Body of pancreas (tissue), 4 donors: ENCODE results near the gene SARS2. TPM values are rescaled to one million over a fixed set of nuclear protein-coding genes. Genes with fewer than 3 reads are reported as not detected.

Experiments used
- ATAC-seq: fragments of 150-250 bp; one replicate; pipeline ENCODE4 v1.9.1; 2016
- DNase-seq, 4 donors: peaks; one replicate each; pipeline ENCODE4 v3.0.0-alpha.2; 2019
- H3K27ac ChIP-seq, 4 donors: fragments of 200-600 bp; sonication (generic); 1 replicate in 3 of 4; 2 replicates in 1 of 4; pipeline versions ENCODE4 v1.5.1 to v1.6.1; 2016 to 2019; ENCODE audit warnings: mild to moderate bottlenecking in 1 of 4, mixed read lengths in 1 of 4, moderate library complexity in 1 of 4
- H3K27me3 ChIP-seq, 2 donors: fragments of 200-600 bp; sonication (generic); one replicate each; pipeline ENCODE4 v1.6.0; 2016; ENCODE audit warnings: mild to moderate bottlenecking in 1 of 2
- H3K36me3 ChIP-seq, 2 donors: fragments of 200-600 bp; sonication (generic); replicated peaks in 1 of 2; 2 replicates each; pipeline ENCODE4 v1.5.1; 2016; ENCODE audit warnings: low read depth in 2 of 2; ENCODE audit not compliant: insufficient read depth in 1 of 2
- H3K4me1 ChIP-seq: fragments of 200-600 bp; sonication (generic); one replicate; pipeline ENCODE4 v1.6.0; 2016
- H3K4me3 ChIP-seq, 2 donors: fragments of 200-600 bp; sonication (generic); 1 replicate in 1 of 2; 2 replicates in 1 of 2; pipeline ENCODE4 v1.5.1; 2016 to 2019
- H3K9me3 ChIP-seq, 3 donors: fragments of 200-600 bp; sonication (generic); 1 replicate in 2 of 3; 2 replicates in 1 of 3; pipeline ENCODE4 v1.5.1; 2016
- CTCF ChIP-seq, 7 experiments: fragments of 450-650 bp in 4 of 7; fragments of 200-600 bp in 3 of 7; sonication (generic) in 3 of 7; IDR thresholded peaks; one replicate each; pipeline ENCODE4 v1.5.1; 2016 to 2019; ENCODE audit warnings: antibody characterized with exemption in 7 of 7
- POLR2A ChIP-seq, 3 donors: fragments of 450-650 bp; IDR thresholded peaks; one replicate each; pipeline ENCODE4 v1.6.1; 2016; ENCODE audit warnings: antibody characterized with exemption in 3 of 3, mild to moderate bottlenecking in 2 of 3
- WGBS, 2 donors: methylation state at CpG; one replicate each; pipeline ENCODE4 v1.1.5; 2017; 5-methylcytosine and 5-hydroxymethylcytosine counted together
- intact Hi-C: fragments of 100-400 bp; cut with DNase I; formaldehyde crosslinking; loops from one replicate; pipeline ENCODE4 v1.15.1; 2023
- total RNA-seq, 2 donors: library from RNA; depleted of rRNA; stranded (reverse); fragments of >200 nt; gene quantifications; one replicate each; pipeline ENCODE4 v1.1.0, GENCODE V29; 2016

The SARS2 gene, protein sequence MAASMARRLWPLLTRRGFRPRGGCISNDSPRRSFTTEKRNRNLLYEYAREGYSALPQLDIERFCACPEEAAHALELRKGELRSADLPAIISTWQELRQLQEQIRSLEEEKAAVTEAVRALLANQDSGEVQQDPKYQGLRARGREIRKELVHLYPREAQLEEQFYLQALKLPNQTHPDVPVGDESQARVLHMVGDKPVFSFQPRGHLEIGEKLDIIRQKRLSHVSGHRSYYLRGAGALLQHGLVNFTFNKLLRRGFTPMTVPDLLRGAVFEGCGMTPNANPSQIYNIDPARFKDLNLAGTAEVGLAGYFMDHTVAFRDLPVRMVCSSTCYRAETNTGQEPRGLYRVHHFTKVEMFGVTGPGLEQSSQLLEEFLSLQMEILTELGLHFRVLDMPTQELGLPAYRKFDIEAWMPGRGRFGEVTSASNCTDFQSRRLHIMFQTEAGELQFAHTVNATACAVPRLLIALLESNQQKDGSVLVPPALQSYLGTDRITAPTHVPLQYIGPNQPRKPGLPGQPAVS
- total RNA-seq: 10 to 100 TPM; 25.2 to 34.6 TPM

- intact Hi-C loops: loop anchor here (10.0 kb wide), 1 partner anchor 525 kb away; the partner anchor contains the start of gene FAM98C
- peaks cover 0 to 3% of the 10 kb centered on the region in 2 donors for H3K36me3 ChIP-seq
- H3K27me3 ChIP-seq: no peaks in the 10 kb centered on the region
- 1 to 10% methylated on average over 9 to 49 of the region's 49 CpGs for WGBS, 2 donors
- peaks cover 38% of the 10 kb centered on the region for H3K4me1 ChIP-seq
- no peaks in the 10 kb centered on the region for H3K9me3 ChIP-seq
- peak within 1 kb of the TSS; percentile 54 to 93 (median 80) for H3K27ac ChIP-seq
- ATAC-seq: peak; percentile 91
- DNase-seq: peak; percentile 93 to 94 (median 93)
- peak; percentile 99 to 100 (median 99) for TF ChIP-seq CTCF (IDR thresholded peaks at IDR 0.05)
- TF ChIP-seq POLR2A (IDR thresholded peaks at IDR 0.05): no peak
- H3K4me3 ChIP-seq: peak within 1 kb of the TSS; percentile 57 to 82
Observed at GRCh38 chr19:38929929-38930775, at the start of gene SARS2. Gene SARS2 (minus strand): TSS chr19:38930763. CDS start chr19:38930736, 27 bp downstream.

- no peak overlapping the region for H3K27ac ChIP-seq
- TF ChIP-seq POLR2A (IDR thresholded peaks at IDR 0.05) (no peak), CTCF (IDR thresholded peaks at IDR 0.05) (no peak)
- H3K27me3 ChIP-seq: no peaks in the 10 kb centered on the region
- intact Hi-C loops: no loop called here
- H3K4me3 ChIP-seq: no peak overlapping the region
- 75 to 87% methylated on average over 4 to 5 of the region's 5 CpGs for WGBS, 2 donors
- no peaks in the 10 kb centered on the region for H3K36me3 ChIP-seq
- H3K4me1 ChIP-seq: peaks cover 32% of the 10 kb centered on the region
- ATAC-seq (no peak), DNase-seq (no peak)
- H3K9me3 ChIP-seq: no peaks in the 10 kb centered on the region
Observed at GRCh38 chr19:38979812-38980211, 49.2 kb upstream of the SARS2 start.

DNA sequence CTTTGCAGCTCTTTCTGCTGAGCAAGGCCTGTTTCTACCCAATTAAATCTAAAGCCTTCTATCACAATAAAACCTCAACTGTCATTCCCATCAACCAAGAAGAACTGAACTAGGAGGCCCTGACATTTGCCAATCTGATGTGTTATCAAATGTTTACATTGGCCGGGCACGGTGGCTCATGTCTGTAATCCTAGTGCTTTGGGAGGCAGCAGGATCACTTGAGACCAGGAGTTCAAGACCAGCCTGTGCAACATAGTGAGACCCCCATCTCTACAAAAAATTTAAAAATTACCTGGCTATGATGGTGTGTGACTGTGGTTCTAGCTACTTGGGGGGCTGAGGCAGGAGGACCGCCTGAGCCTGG is 47.7 kb upstream of the SARS2 start:
- H3K4me3 ChIP-seq: no peak overlapping the region
- no peaks in the 10 kb centered on the region for H3K36me3 ChIP-seq
- 46 to 52% methylated on average over 2 to 3 of the region's 3 CpGs for WGBS, 2 donors
- DNase-seq: no peak
- intact Hi-C loops: no loop called here
- no peak overlapping the region for H3K27ac ChIP-seq
- no peak for ATAC-seq
- no peak for TF ChIP-seq CTCF (IDR thresholded peaks at IDR 0.05)
- H3K27me3 ChIP-seq: no peaks in the 10 kb centered on the region
- no peaks in the 10 kb centered on the region for H3K9me3 ChIP-seq
- peaks cover 40% of the 10 kb centered on the region for H3K4me1 ChIP-seq

DNA sequence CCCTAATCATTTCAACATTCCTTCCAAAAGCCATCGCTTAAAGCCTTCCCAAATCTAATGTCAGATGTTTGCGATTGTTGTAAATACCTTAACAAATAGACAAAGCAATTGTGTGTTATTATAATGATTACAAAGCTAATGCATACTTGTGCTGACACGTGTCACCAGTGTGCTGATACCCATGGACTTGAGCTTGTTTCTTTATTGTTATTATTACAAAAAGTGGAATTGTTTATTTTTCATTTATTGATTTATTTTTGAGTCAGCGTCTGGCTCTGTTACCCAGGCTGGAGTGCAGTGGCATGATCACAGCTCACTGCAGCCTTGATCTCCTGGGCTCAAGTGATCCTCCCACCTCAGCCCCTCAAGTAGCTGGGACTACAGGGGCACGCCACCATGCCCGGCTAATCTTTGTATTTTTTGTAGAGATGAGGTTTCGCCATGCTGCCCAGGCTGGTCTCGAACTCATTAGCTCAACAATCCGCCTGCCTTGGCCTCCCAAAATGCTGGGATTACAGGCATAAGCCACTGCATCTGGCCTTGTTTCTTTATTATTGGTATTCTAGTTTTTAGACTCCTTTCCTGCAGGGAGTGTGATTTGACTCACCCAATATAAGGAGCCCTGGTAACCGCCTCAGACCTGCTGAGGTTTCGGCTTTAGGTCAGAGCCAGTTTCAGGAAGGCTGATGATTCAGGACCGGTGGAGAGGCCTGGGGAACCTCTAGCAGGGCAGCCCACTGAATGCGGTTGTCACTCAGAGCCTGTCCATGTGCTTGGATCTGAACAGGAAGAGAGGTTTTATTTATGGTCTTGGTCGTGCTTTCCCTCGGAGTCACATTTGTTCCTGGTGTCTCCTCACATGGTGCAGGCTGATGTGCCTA is 47.1 kb upstream of the SARS2 start:
- ATAC-seq (no peak), DNase-seq (no peak)
- 62 to 70% methylated on average over 14 to 15 of the region's 15 CpGs for WGBS, 2 donors
- Histone ChIP-seq H3K9me3 (no peaks in the 10 kb centered on the region), H3K4me3 (no peak overlapping the region), H3K27ac (peak overlapping the region in 1 of 4 donors; percentile 20), H3K4me1 (peaks cover 40% of the 10 kb centered on the region), H3K36me3 (no peaks in the 10 kb centered on the region), H3K27me3 (no peaks in the 10 kb centered on the region)
- TF ChIP-seq CTCF (IDR thresholded peaks at IDR 0.05): no peak
- no peak for TF ChIP-seq POLR2A (IDR thresholded peaks at IDR 0.05)
- intact Hi-C loops: no loop called here
